Daoy (cell line): ENCODE data around the gene CHRDL2. TPM values are rescaled to one million over a fixed set of nuclear protein-coding genes. Genes with fewer than 3 reads are reported as not detected.
"Not testable (repeated sequence)": the region's sequence is repeated elsewhere in the genome, so short reads cannot be mapped to it uniquely, and the experiment has no call there.

Experiments used
- DNase-seq: peaks from one replicate; pipeline ENCODE4 v3.0.0-alpha.2; 2015; ENCODE audit warnings: low read depth
- total RNA-seq: library from RNA; depleted of rRNA; stranded (reverse); fragments of >200 nt; shearing (Covaris generic); gene quantifications from 2 replicates; pipeline ENCODE4 v1.2.3, GENCODE V29; 2014; rRNA removed

The CHRDL2 gene
- total RNA-seq, 1 experiment from 2014 or later: not detected

- DNase-seq: no peak
Observed at GRCh38 chr11:74670171-74670570, 61.1 kb downstream of the CHRDL2 start.

GRCh38 chr11:74669211-74670160, 61.7 kb downstream of the CHRDL2 start:
- no peak for DNase-seq

GRCh38 chr11:74663315-74663714, 67.9 kb downstream of the CHRDL2 start:
- no peak for DNase-seq

GRCh38 chr11:74662487-74663103, 68.6 kb downstream of the CHRDL2 start:
- DNase-seq: no peak

GRCh38 chr11:74659124-74659523, 72.1 kb downstream of the CHRDL2 start:
- not testable (repeated sequence) for DNase-seq

- no peak for DNase-seq
Observed at GRCh38 chr11:74654976-74655375, 76.2 kb downstream of the CHRDL2 start.

GRCh38 chr11:74650498-74650897, 80.7 kb downstream of the CHRDL2 start:
- no peak for DNase-seq

GRCh38 chr11:74648894-74649293, 82.3 kb downstream of the CHRDL2 start:
- DNase-seq: no peak

- DNase-seq: no peak
Observed at GRCh38 chr11:74647831-74648230, 83.4 kb downstream of the CHRDL2 start.

- DNase-seq: no peak
Observed at GRCh38 chr11:74647404-74647803, 83.8 kb downstream of the CHRDL2 start.

- DNase-seq: no peak
Observed at GRCh38 chr11:74646954-74647353, 84.3 kb downstream of the CHRDL2 start.

Other genes with a start within 250 kb of the CHRDL2 start
- 6.6 and 8.3 TPM in 2 replicates for gene LIPT2, start 237.7 kb downstream of the CHRDL2 start, total RNA-seq
- gene POLD3, start 138.8 kb downstream of the CHRDL2 start, total RNA-seq: 14.3 and 22.9 TPM in 2 replicates
- gene RNF169, start 17.4 kb upstream of the CHRDL2 start, total RNA-seq: 5.0 and 5.8 TPM in 2 replicates
- gene XRRA1, start 217.7 kb upstream of the CHRDL2 start, total RNA-seq: 5.6 and 9.7 TPM in 2 replicates
- gene SPCS2, start 217.8 kb upstream of the CHRDL2 start, total RNA-seq: 21.1 and 46.8 TPM in 2 replicates